22Rv1 (cell line): ENCODE results near the gene SLC16A1.

Experiments
- CTCF ChIP-seq: fragments of 450-650 bp; IDR thresholded peaks from 2 replicates; pipeline ENCODE4 v1.5.1; 2017; ENCODE audit warnings: mild to moderate bottlenecking
- ZFX ChIP-seq: fragments of 450-650 bp; IDR thresholded peaks from 2 replicates; pipeline ENCODE4 v1.6.1; 2017; ENCODE audit warnings: antibody characterized with exemption, borderline replicate concordance

GRCh38 chr1:112923959-112924349 lies 32.0 kb downstream of the SLC16A1 start:
- TF ChIP-seq CTCF (no peak), ZFX (no peak)
